Neural progenitor cell (in vitro differentiated cells): ENCODE results near the gene TCERG1L.

ENCODE experiments used
- CTCF ChIP-seq: fragments of 200-600 bp; sonication (generic); IDR thresholded peaks from 2 replicates; pipeline ENCODE4 v1.5.1; 2017; ENCODE audit warnings: antibody characterized with exemption, mild to moderate bottlenecking
- EZH2 ChIP-seq: fragments of 200-600 bp; sonication (generic); IDR thresholded peaks from 2 replicates; pipeline ENCODE4 v1.6.1; 2017; ENCODE audit warnings: antibody characterized with exemption, mild to moderate bottlenecking, moderate library complexity
- EZH2phosphoT487 ChIP-seq: fragments of 200-600 bp; sonication (generic); IDR thresholded peaks from 2 replicates; pipeline ENCODE4 v1.6.1; 2017; ENCODE audit warnings: antibody characterized with exemption

DNA sequence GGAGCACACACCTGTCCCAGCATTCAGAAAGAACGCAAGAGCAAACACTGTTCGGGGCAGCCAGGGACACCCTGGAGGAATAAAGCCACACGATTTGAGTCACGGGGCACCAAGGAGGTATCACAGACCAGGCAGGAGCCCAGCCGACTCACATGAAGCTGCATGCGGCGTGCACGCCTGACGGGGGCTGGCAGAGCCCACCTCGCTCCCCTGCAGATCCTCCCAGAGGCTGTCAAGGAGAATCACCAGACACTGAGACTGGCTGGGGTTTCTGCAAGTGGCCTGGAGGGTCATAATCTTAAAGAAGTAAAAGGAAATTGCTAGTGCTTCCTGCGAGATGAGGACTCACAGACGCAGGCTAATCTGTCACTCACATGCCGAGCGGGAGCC is 61.6 kb downstream of the TCERG1L start:
- TF ChIP-seq CTCF, result no peak
- TF ChIP-seq EZH2phosphoT487, result no peak
- no peak for TF ChIP-seq EZH2
